CD4-positive, alpha-beta T cell treated with Interleukin-10 for 1 hour (primary cell): ENCODE data around the gene KLC3.
"Not testable (repeated sequence)": the region's sequence is repeated elsewhere in the genome, so short reads cannot be mapped to it uniquely, and the experiment has no call there.

Experiments used
- DNase-seq: peaks from one replicate; pipeline ENCODE4 v3.0.0-alpha.2; 2020

Gene KLC3

GRCh38 chr19:45320997-45321775 lies 19.4 kb upstream of the KLC3 start:
- DNase-seq: no peak

GRCh38 chr19:45321848-45322247 lies 18.7 kb upstream of the KLC3 start:
- DNase-seq: no peak

- DNase-seq: no peak
Measured at GRCh38 chr19:45322311-45322710, 18.2 kb upstream of the KLC3 start.

GRCh38 chr19:45322744-45323281 lies 17.7 kb upstream of the KLC3 start, which contains the start of gene CKM:
CKM (minus strand) TSS chr19:45322875; CDS start chr19:45319713, 3,162 bp downstream.
- DNase-seq: no peak

- DNase-seq: no peak
Measured at GRCh38 chr19:45323671-45324081, 16.9 kb upstream of the KLC3 start.

GRCh38 chr19:45324349-45324907 lies 16.1 kb upstream of the KLC3 start:
- no peak for DNase-seq

GRCh38 chr19:45327404-45328143 lies 13.0 kb upstream of the KLC3 start:
- no peak for DNase-seq

- DNase-seq: no peak
Measured at GRCh38 chr19:45331411-45331810, 9.1 kb upstream of the KLC3 start.

- DNase-seq: no peak
Measured at GRCh38 chr19:45333609-45334303, 6.8 kb upstream of the KLC3 start.

- DNase-seq: not testable (repeated sequence)
Measured at GRCh38 chr19:45334881-45335280, 5.7 kb upstream of the KLC3 start.

- no peak for DNase-seq
Measured at GRCh38 chr19:45336696-45337251, 3.8 kb upstream of the KLC3 start.

- DNase-seq: no peak
Measured at GRCh38 chr19:45339629-45340028, 921 bp upstream of the KLC3 start.

- DNase-seq: no peak
Measured at GRCh38 chr19:45340899-45341453, 426 bp downstream of the KLC3 start.

- DNase-seq: no peak
Measured at GRCh38 chr19:45342911-45343310, 2.4 kb downstream of the KLC3 start.

GRCh38 chr19:45344621-45345505 lies 4.3 kb downstream of the KLC3 start:
- DNase-seq: no peak

- no peak for DNase-seq
Measured at GRCh38 chr19:45345506-45345860, 4.9 kb downstream of the KLC3 start.

- DNase-seq: no peak
Measured at GRCh38 chr19:45346449-45346848, 5.9 kb downstream of the KLC3 start.

GRCh38 chr19:45347570-45348366 lies 7.2 kb downstream of the KLC3 start:
- no peak for DNase-seq

GRCh38 chr19:45348367-45349125 lies 8.0 kb downstream of the KLC3 start:
- DNase-seq: no peak

GRCh38 chr19:45349126-45349415 lies 8.5 kb downstream of the KLC3 start:
- DNase-seq: no peak
